OCI-LY3 (cell line): Measurements from ENCODE around the gene STX18.

ENCODE experiments used
- CTCF ChIP-seq: fragments of 200-600, 300-600 bp; sonication (generic); IDR thresholded peaks from 2 replicates; pipeline ENCODE4 v1.5.1; 2014; ENCODE audit warnings: antibody characterized with exemption, low read length, low read depth
- EZH2phosphoT487 ChIP-seq: fragments of 200-600 bp; shearing (Covaris generic); IDR thresholded peaks from 2 replicates; pipeline ENCODE4 v1.6.1; 2018; ENCODE audit warnings: antibody characterized with exemption, mixed run types, low read depth

GRCh38 chr4:4502694-4503311 lies 39.0 kb downstream of the STX18 start:
- TF ChIP-seq CTCF (no peak), EZH2phosphoT487 (no peak)
